HepG2 (cell line): ENCODE measurements around the gene VAC14. TPM values are rescaled to one million over a fixed set of nuclear protein-coding genes. Genes with fewer than 3 reads are reported as not detected.

Experiments used
- DMAP1 ChIP-seq: IDR thresholded peaks from 2 replicates; pipeline ENCODE4 v1.6.1; 2016
- KLF16 ChIP-seq, 2 experiments: sonication (generic) in 1 of 2; formaldehyde crosslinking in 1 of 2; IDR thresholded peaks; 2 replicates each; pipeline versions ENCODE4 v1.6.1 to v1.8.0; 2016 to 2023; ENCODE audit warnings: missing genetic modification reagents in 2 of 2, missing compliant biosample characterization in 1 of 2
- MYC ChIP-seq: sonication (generic); formaldehyde crosslinking; IDR thresholded peaks from 2 replicates; pipeline ENCODE4 v1.9.0; 2021; ENCODE audit warnings: missing genetic modification reagents, borderline replicate concordance
- RBM22 ChIP-seq: fragments of 200-400 bp; formaldehyde crosslinking; optimal IDR thresholded peaks from 2 replicates; pipeline ENCODE3; 2017; ENCODE audit warnings: mild to moderate bottlenecking, low read length, moderate library complexity
- TGIF2 ChIP-seq: IDR thresholded peaks from 2 replicates; pipeline ENCODE4 v1.6.1; 2016; ENCODE audit warnings: control low read depth, missing compliant biosample characterization
- TOPORS ChIP-seq: sonication (generic); formaldehyde crosslinking; IDR thresholded peaks from 2 replicates; pipeline ENCODE4 v1.8.0; 2023; ENCODE audit warnings: mild to moderate bottlenecking, missing genetic modification reagents
- YEATS4 ChIP-seq: sonication (generic); formaldehyde crosslinking; IDR thresholded peaks from 2 replicates; pipeline ENCODE4 v1.4.0; 2020; ENCODE audit warnings: missing genetic modification reagents, borderline replicate concordance
- ZNF251 ChIP-seq: sonication (generic); formaldehyde crosslinking; IDR thresholded peaks from 2 replicates; pipeline ENCODE4 v1.9.0; 2021; ENCODE audit warnings: mild to moderate bottlenecking, missing genetic modification reagents
- ZNF274 ChIP-seq: sonication (generic); formaldehyde crosslinking; IDR thresholded peaks from 2 replicates; pipeline ENCODE4 v1.5.1; 2020; ENCODE audit warnings: mild to moderate bottlenecking, missing genetic modification reagents
- ZNF83 ChIP-seq: sonication (generic); formaldehyde crosslinking; IDR thresholded peaks from 2 replicates; pipeline ENCODE4 v1.4.0; 2020; ENCODE audit warnings: missing genetic modification reagents, mild to moderate bottlenecking, borderline replicate concordance
- polyA plus RNA-seq, 8 experiments: library from polyadenylated mRNA; depleted of rRNA in 3 of 8; stranded (reverse) in 7 of 8; unstranded in 1 of 8; fragments of >200 nt; fragmentation: Illumina TruSeq in 4 of 8; extraction: Trizol in 4 of 8; gene quantifications; 2 replicates each; pipeline versions ENCODE4 v1.2.1 to v1.2.3, GENCODE V29; 2011 to 2016; ENCODE audit warnings: low read depth in 4 of 8, missing spikeins in 1 of 8, mixed read lengths in 1 of 8; ENCODE audit not compliant: insufficient read depth in 1 of 8
- total RNA-seq, 5 experiments: library from RNA; depleted of rRNA; stranded (reverse); fragments of >200 nt; fragmentation: Illumina TruSeq; extraction: Trizol; gene quantifications; 2 replicates each; pipeline ENCODE4 v1.2.3, GENCODE V29; 2016; ENCODE audit warnings: low read depth in 1 of 5
- TF ChIP-seq, protein P1 (sequence below): sonication (generic); formaldehyde crosslinking; IDR thresholded peaks from 2 replicates; pipeline ENCODE4 v1.5.1; 2020; ENCODE audit warnings: mild to moderate bottlenecking, missing genetic modification reagents, moderate library complexity
- TF ChIP-seq, protein P2 (sequence below): IDR thresholded peaks from 2 replicates; pipeline ENCODE4 v1.6.1; 2016; ENCODE audit warnings: missing compliant biosample characterization, missing genetic modification reagents, borderline replicate concordance

Gene VAC14
- total and polyA plus RNA-seq, 2 of the 13 experiments (the other 11 are each of a cell fraction or from before 2014, with no cell fraction given) = 23.5 to 24.6 TPM

DNA sequence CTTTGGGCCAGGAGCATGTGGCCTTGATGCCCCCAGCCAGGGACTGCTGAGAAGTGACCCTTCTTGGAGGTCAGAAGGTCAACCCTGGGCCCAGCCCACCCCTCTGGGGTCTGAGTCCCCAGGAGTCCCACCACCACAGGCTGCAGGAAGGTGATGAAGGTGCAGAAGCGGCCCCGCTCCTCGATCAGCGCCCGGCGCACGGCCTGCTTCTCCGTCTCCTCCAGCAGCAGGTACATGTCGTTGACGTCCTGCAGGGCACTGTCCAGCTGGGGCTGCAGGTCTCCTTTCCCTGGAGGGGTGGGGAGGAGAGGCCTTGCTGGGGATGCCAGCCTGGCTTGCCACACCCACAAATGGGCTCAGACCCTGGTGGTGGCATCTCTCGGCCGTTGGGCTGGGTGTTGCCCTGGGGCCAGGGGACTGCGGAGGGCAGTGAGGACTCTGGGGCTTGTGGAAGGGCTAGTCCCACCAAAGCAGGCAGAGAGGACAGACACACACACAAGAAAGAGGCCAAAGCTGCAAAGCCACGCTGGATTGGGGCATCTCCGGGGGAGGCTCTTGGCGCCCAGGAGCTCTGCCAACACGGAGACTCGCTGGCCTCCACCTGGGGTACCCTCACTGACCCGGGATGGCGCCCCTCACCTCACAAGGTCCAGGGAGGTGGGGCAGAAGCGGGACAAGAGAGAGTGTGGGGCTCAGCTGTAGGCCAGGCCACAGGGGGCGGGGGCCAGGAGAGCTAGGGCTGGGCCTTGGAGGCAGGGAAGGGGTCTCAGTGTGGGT lies 122.6 kb downstream of the VAC14 start (continued):
- TF ChIP-seq, protein P1, sequence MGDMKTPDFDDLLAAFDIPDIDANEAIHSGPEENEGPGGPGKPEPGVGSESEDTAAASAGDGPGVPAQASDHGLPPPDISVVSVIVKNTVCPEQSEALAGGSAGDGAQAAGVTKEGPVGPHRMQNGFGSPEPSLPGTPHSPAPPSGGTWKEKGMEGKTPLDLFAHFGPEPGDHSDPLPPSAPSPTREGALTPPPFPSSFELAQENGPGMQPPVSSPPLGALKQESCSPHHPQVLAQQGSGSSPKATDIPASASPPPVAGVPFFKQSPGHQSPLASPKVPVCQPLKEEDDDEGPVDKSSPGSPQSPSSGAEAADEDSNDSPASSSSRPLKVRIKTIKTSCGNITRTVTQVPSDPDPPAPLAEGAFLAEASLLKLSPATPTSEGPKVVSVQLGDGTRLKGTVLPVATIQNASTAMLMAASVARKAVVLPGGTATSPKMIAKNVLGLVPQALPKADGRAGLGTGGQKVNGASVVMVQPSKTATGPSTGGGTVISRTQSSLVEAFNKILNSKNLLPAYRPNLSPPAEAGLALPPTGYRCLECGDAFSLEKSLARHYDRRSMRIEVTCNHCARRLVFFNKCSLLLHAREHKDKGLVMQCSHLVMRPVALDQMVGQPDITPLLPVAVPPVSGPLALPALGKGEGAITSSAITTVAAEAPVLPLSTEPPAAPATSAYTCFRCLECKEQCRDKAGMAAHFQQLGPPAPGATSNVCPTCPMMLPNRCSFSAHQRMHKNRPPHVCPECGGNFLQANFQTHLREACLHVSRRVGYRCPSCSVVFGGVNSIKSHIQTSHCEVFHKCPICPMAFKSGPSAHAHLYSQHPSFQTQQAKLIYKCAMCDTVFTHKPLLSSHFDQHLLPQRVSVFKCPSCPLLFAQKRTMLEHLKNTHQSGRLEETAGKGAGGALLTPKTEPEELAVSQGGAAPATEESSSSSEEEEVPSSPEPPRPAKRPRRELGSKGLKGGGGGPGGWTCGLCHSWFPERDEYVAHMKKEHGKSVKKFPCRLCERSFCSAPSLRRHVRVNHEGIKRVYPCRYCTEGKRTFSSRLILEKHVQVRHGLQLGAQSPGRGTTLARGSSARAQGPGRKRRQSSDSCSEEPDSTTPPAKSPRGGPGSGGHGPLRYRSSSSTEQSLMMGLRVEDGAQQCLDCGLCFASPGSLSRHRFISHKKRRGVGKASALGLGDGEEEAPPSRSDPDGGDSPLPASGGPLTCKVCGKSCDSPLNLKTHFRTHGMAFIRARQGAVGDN (CRISPR knock-in tag) = 0 out of 2 replicates have a peak, but pooled peaks have one; percentile 19
- TF ChIP-seq TGIF2 (CRISPR knock-in tag) = no peak
- TF ChIP-seq, protein P2, sequence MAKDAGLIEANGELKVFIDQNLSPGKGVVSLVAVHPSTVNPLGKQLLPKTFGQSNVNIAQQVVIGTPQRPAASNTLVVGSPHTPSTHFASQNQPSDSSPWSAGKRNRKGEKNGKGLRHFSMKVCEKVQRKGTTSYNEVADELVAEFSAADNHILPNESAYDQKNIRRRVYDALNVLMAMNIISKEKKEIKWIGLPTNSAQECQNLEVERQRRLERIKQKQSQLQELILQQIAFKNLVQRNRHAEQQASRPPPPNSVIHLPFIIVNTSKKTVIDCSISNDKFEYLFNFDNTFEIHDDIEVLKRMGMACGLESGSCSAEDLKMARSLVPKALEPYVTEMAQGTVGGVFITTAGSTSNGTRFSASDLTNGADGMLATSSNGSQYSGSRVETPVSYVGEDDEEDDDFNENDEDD (CRISPR knock-in tag) = no peak
- peak; percentile 79 for TF ChIP-seq RBM22
- TF ChIP-seq ZNF274 = no peak
- TF ChIP-seq DMAP1 (CRISPR knock-in tag) = no peak
- TF ChIP-seq ZNF83 (CRISPR knock-in tag) = no peak
- TF ChIP-seq MYC (CRISPR knock-in tag) = 0 out of 2 replicates have a peak, but pooled peaks have one; percentile 24
- no peak for TF ChIP-seq KLF16 (CRISPR knock-in tag; IDR thresholded peaks at IDR 0.05)
- TF ChIP-seq ZNF251 (CRISPR knock-in tag) = no peak
- TF ChIP-seq TOPORS (CRISPR knock-in tag) = no peak
- no peak for TF ChIP-seq YEATS4 (CRISPR knock-in tag)
- TF ChIP-seq, all 625 proteins: peak for 12
